HUES6 (cell line): ENCODE measurements around the gene SIGMAR1.

Source experiments
- H3K27ac ChIP-seq: 2 replicates; pipeline ENCODE4 v1.7.0; 2013; ENCODE audit warnings: low read depth, mild to moderate bottlenecking, low read length, inconsistent platforms
- H3K27me3 ChIP-seq: 2 replicates; pipeline ENCODE4 v1.6.1; 2013; ENCODE audit warnings: low read length; ENCODE audit not compliant: control insufficient read depth, insufficient read depth
- H3K36me3 ChIP-seq: 2 replicates; pipeline ENCODE4 v1.6.1; 2013; ENCODE audit warnings: low read length; ENCODE audit not compliant: control insufficient read depth, insufficient read depth
- H3K4me1 ChIP-seq: 2 replicates; pipeline ENCODE4 v1.6.1; 2013; ENCODE audit warnings: low read length; ENCODE audit not compliant: control insufficient read depth, insufficient read depth
- H3K4me3 ChIP-seq: 2 replicates; pipeline ENCODE4 v1.5.1; 2013; ENCODE audit warnings: low read depth, low read length
- H3K9ac ChIP-seq: one replicate; pipeline ENCODE4 v1.6.1; 2013; ENCODE audit warnings: mild to moderate bottlenecking, low read length
- H3K9me3 ChIP-seq: 2 replicates; pipeline ENCODE4 v1.6.1; 2013; ENCODE audit warnings: low read depth, low read length; ENCODE audit not compliant: control insufficient read depth, insufficient read depth

Gene SIGMAR1

GRCh38 chr9:34628656-34629490 lies 8.7 kb downstream of the SIGMAR1 start, which contains the start of gene ARID3C:
Gene ARID3C (minus strand): TSS chr9:34629066. CDS start chr9:34628014, 1,052 bp downstream.
- H3K27ac ChIP-seq: no peak within 1 kb of the TSS

DNA sequence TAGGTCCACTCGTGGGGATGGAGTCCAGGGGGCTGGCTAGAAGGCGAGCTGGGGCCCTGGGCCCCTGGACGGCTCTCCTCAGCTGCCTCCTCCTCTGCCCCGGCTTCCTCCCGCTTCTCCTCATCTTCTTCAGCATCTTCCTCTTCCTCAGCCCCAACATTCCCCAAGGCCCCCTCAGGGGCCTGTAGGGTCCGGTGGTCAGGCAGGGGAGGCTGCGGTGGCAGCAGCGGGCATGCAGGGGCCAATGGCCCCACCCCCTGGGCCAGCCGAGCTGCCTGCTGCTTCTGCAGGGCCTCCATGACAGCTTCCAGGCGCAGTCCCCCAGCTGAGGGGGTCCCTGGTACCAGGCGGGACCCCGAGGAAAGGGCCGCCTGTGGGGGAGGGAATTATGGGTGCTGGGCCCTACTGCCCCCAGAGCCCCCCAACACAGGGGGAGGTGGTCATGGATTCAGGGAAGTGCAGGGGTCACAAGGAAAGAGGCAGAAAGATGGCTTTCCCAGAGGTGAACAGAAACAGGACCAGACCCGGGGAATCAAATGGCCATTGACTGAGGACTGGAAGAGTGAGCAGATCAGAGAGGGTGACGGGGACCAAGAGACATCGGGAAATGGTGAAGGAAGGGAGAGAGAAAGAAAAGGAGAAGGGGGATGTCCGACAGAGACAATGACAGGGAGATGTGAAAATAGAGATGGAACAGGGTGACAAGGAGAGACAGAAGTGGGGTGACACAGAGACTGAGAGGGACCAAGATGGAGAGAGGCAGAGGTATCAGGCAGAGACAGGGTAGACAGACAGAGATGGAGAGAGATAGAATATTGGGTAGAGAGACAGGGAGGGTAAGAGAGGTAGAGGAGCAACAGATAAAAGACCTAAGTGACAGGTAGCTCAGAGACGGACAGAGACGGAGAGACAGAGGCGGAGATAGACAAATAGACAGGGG lies 9.6 kb downstream of the SIGMAR1 start:
- Histone ChIP-seq H3K9me3 (no peaks in the 10 kb centered on the region), H3K4me1 (peaks cover 9% of the 10 kb centered on the region), H3K27me3 (peaks cover 100% of the 10 kb centered on the region), H3K4me3 (peak overlapping the region; percentile 64), H3K9ac (no peak overlapping the region), H3K36me3 (no peaks in the 10 kb centered on the region), H3K27ac (no peak overlapping the region)

More at GRCh38 chr9:34628656-34629490, 8.7 kb downstream of the SIGMAR1 start, which contains the start of gene ARID3C:
- Histone ChIP-seq H3K36me3 (no peaks in the 10 kb centered on the region), H3K4me3 (peak within 1 kb of the TSS; percentile 64), H3K9ac (no peak within 1 kb of the TSS), H3K4me1 (peaks cover 12% of the 10 kb centered on the region), H3K9me3 (no peaks in the 10 kb centered on the region), H3K27me3 (peaks cover 95% of the 10 kb centered on the region)

DNA sequence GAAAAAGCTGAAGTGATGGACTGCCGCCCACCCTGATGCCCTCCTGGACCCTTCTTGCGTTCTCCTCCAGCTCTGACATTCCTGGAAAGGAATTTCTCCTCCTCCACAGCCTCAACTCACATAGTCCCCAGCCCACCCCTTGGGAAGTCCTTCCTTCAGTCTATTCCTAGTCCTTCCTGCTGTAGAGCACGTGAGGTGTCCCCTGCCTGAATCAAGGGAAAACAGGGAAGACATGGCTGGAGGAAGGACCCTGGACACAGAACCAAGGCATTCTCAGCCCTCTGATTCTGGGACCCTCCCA lies 12.5 kb downstream of the SIGMAR1 start:
- no peaks in the 10 kb centered on the region for H3K9me3 ChIP-seq
- H3K36me3 ChIP-seq: no peaks in the 10 kb centered on the region
- H3K9ac ChIP-seq: no peak overlapping the region
- no peak overlapping the region for H3K27ac ChIP-seq
- H3K27me3 ChIP-seq: peaks cover 86% of the 10 kb centered on the region
- H3K4me3 ChIP-seq: no peak overlapping the region
- peaks cover 9% of the 10 kb centered on the region for H3K4me1 ChIP-seq

GRCh38 chr9:34624475-34625185 lies 13.0 kb downstream of the SIGMAR1 start:
- Histone ChIP-seq H3K9ac (peak overlapping the region; percentile 17), H3K9me3 (no peaks in the 10 kb centered on the region), H3K36me3 (no peaks in the 10 kb centered on the region), H3K4me3 (peak overlapping the region; percentile 39), H3K27ac (no peak overlapping the region), H3K4me1 (peaks cover 9% of the 10 kb centered on the region), H3K27me3 (peaks cover 81% of the 10 kb centered on the region)

GRCh38 chr9:34623374-34624235 lies 14.0 kb downstream of the SIGMAR1 start:
- Histone ChIP-seq H3K27ac (no peak overlapping the region), H3K4me3 (peak overlapping the region; percentile 22; the same call in 1 of the 2 replicates), H3K27me3 (peaks cover 70% of the 10 kb centered on the region), H3K9me3 (no peaks in the 10 kb centered on the region), H3K9ac (no peak overlapping the region), H3K36me3 (no peaks in the 10 kb centered on the region), H3K4me1 (peaks cover 5% of the 10 kb centered on the region)

GRCh38 chr9:34620061-34620994 lies 17.3 kb downstream of the SIGMAR1 start, which contains the start of gene DCTN3:
Gene DCTN3 (minus strand): TSS chr9:34620495. CDS start chr9:34620464, 31 bp downstream.
- Histone ChIP-seq H3K9ac (peak within 1 kb of the TSS; percentile 54), H3K27me3 (peaks cover 38% of the 10 kb centered on the region), H3K27ac (no peak within 1 kb of the TSS), H3K4me1 (no peaks in the 10 kb centered on the region; the same call in 1 of the 2 replicates), H3K36me3 (no peaks in the 10 kb centered on the region; the same call in 1 of the 2 replicates), H3K9me3 (no peaks in the 10 kb centered on the region), H3K4me3 (peak within 1 kb of the TSS; percentile 73)

DNA sequence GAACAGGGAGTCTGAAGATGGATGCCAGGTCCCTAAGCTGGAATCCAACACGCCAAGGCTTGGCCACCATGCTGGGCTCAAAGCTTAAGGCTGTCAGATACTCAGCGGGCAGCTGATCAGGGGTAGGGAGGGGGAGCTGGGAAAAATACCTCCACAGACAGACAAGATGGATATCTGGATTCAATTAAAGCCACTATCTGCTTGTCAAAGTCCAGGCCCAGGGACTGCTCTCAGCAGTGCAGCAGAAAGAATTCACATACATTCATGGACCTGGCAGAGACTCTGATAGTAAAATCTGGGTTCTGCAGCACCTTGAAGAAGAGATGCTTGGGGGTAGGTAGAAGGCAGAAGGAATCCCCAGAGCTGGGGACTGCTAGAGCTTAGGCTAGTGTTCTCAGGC lies 22.5 kb downstream of the SIGMAR1 start:
- Histone ChIP-seq H3K27ac (no peak overlapping the region), H3K27me3 (no peaks in the 10 kb centered on the region; the same call in 1 of the 2 replicates), H3K9me3 (no peaks in the 10 kb centered on the region), H3K4me1 (peaks cover 16% of the 10 kb centered on the region), H3K9ac (no peak overlapping the region), H3K36me3 (no peaks in the 10 kb centered on the region; the same call in 1 of the 2 replicates), H3K4me3 (no peak overlapping the region)

DNA sequence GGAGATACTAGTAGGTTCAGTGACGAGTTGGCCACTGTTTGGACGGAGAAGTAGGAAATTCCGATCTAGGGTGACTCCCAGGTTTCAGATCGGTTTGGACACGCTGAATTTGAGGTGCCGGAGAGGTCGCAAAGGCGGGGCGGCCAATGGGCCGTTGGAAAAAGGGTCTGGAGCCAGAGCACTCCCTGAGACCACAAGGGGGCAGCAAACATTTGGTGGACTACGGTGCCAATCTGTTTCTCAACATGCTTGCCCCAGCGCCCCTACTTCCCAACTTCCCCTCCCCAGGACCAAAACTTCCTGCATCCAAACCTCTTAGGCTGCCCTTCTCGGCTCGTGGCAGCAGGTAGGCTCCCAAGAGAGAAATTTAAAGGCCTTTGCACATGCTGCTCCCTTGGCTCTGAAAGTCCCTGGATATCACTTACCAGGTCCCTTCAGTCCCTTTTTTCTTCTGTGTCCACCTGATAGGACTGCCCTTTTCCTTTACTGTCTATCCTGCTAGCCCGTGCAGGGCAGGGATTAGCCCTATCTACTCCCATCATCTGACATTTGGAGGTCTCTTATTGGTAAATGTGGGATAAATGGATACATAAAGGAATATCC lies 24.7 kb downstream of the SIGMAR1 start:
- no peaks in the 10 kb centered on the region; the same call in 1 of the 2 replicates for H3K36me3 ChIP-seq
- peak overlapping the region; percentile 66 for H3K9ac ChIP-seq
- H3K27me3 ChIP-seq: no peaks in the 10 kb centered on the region; the same call in 1 of the 2 replicates
- peak overlapping the region; percentile 95 for H3K4me3 ChIP-seq
- peaks cover 16% of the 10 kb centered on the region for H3K4me1 ChIP-seq
- H3K9me3 ChIP-seq: no peaks in the 10 kb centered on the region
- no peak overlapping the region for H3K27ac ChIP-seq
